Ectodermal cell (in vitro differentiated cells): ENCODE measurements around the gene PLCB4.

Experiments
- H3K27ac ChIP-seq: 2 replicates; pipeline ENCODE4 v1.7.0; 2013; ENCODE audit warnings: mild to moderate bottlenecking, low read depth, low read length; ENCODE audit not compliant: insufficient read depth, poor library complexity, severe bottlenecking
- H3K27me3 ChIP-seq: 2 replicates; pipeline ENCODE4 v1.7.0; 2013; ENCODE audit warnings: mild to moderate bottlenecking, low read length; ENCODE audit not compliant: insufficient read depth, control insufficient read depth, poor library complexity, severe bottlenecking
- H3K36me3 ChIP-seq: one replicate; pipeline ENCODE4 v1.7.0; 2013; ENCODE audit warnings: low read length; ENCODE audit not compliant: control insufficient read depth, insufficient read depth
- H3K4me1 ChIP-seq: one replicate; pipeline ENCODE4 v1.7.0; 2013; ENCODE audit warnings: low read length; ENCODE audit not compliant: control insufficient read depth, insufficient read depth
- H3K4me3 ChIP-seq: 2 replicates; pipeline ENCODE4 v1.7.0; 2013; ENCODE audit warnings: low read depth, low read length, control low read depth; ENCODE audit not compliant: insufficient read depth
- H3K9me3 ChIP-seq: 2 replicates; pipeline ENCODE4 v1.7.0; 2013; ENCODE audit warnings: mild to moderate bottlenecking, low read length, moderate library complexity; ENCODE audit not compliant: control insufficient read depth
- WGBS, 2 experiments: methylation state at CpG; one replicate each; pipeline ENCODE4 v1.1.7; 2013; ENCODE audit warnings: missing lambda C conversion rate in 2 of 2; 5-methylcytosine and 5-hydroxymethylcytosine counted together

PLCB4 gene

GRCh38 chr20:9093218-9093957 is 24.5 kb downstream of the PLCB4 start:
- H3K36me3 ChIP-seq: no peaks in the 10 kb centered on the region

GRCh38 chr20:9099372-9099771 is 30.5 kb downstream of the PLCB4 start:
- Histone ChIP-seq H3K27me3 (no peaks in the 10 kb centered on the region), H3K4me1 (no peaks in the 10 kb centered on the region), H3K27ac (no peak overlapping the region), H3K4me3 (no peak overlapping the region), H3K9me3 (no peaks in the 10 kb centered on the region), H3K36me3 (no peaks in the 10 kb centered on the region)
- 96 to 100% methylated on average over 1 of the region's 2 CpGs for WGBS, 2 experiments

More at GRCh38 chr20:9093218-9093957, 24.5 kb downstream of the PLCB4 start:
- Histone ChIP-seq H3K4me1 (peaks cover 5% of the 10 kb centered on the region), H3K9me3 (no peaks in the 10 kb centered on the region), H3K4me3 (no peak overlapping the region), H3K27me3 (no peaks in the 10 kb centered on the region), H3K27ac (no peak overlapping the region)
- WGBS, 2 experiments: 83 to 89% methylated on average over 8 of the region's 8 CpGs

- Histone ChIP-seq H3K27ac (no peak overlapping the region), H3K36me3 (no peaks in the 10 kb centered on the region), H3K9me3 (no peaks in the 10 kb centered on the region), H3K27me3 (no peaks in the 10 kb centered on the region), H3K4me1 (no peaks in the 10 kb centered on the region), H3K4me3 (no peak overlapping the region)
- WGBS, 2 experiments: 96 to 97% methylated on average over 9 of the region's 9 CpGs
Measured at GRCh38 chr20:9100691-9101090, 31.8 kb downstream of the PLCB4 start.

- Histone ChIP-seq H3K9me3 (no peaks in the 10 kb centered on the region), H3K27me3 (no peaks in the 10 kb centered on the region), H3K4me1 (no peaks in the 10 kb centered on the region), H3K27ac (no peak overlapping the region), H3K36me3 (no peaks in the 10 kb centered on the region), H3K4me3 (no peak overlapping the region)
Measured at GRCh38 chr20:9102456-9102855, 33.6 kb downstream of the PLCB4 start.

- no peaks in the 10 kb centered on the region for H3K27me3 ChIP-seq
- no peaks in the 10 kb centered on the region for H3K36me3 ChIP-seq
- 90 to 98% methylated on average over 2 of the region's 2 CpGs for WGBS, 2 experiments
- no peak overlapping the region for H3K27ac ChIP-seq
- H3K4me3 ChIP-seq: no peak overlapping the region
- H3K9me3 ChIP-seq: no peaks in the 10 kb centered on the region
- H3K4me1 ChIP-seq: no peaks in the 10 kb centered on the region
Measured at GRCh38 chr20:9103955-9104354, 35.1 kb downstream of the PLCB4 start.

GRCh38 chr20:9108260-9108659 is 39.4 kb downstream of the PLCB4 start:
- no peaks in the 10 kb centered on the region for H3K9me3 ChIP-seq
- 92 to 93% methylated on average over 1 of the region's 1 CpG for WGBS, 2 experiments
- no peak overlapping the region for H3K27ac ChIP-seq

GRCh38 chr20:9109566-9109965 is 40.7 kb downstream of the PLCB4 start:
- no peaks in the 10 kb centered on the region for H3K27me3 ChIP-seq
- H3K36me3 ChIP-seq: no peaks in the 10 kb centered on the region
- WGBS, 2 experiments: 86 to 100% methylated on average over 1 of the region's 1 CpG
- no peaks in the 10 kb centered on the region for H3K4me1 ChIP-seq
- H3K9me3 ChIP-seq: no peaks in the 10 kb centered on the region
- no peak overlapping the region for H3K4me3 ChIP-seq
- no peak overlapping the region for H3K27ac ChIP-seq

More at GRCh38 chr20:9108260-9108659, 39.4 kb downstream of the PLCB4 start:
- H3K4me1 ChIP-seq: no peaks in the 10 kb centered on the region
- H3K4me3 ChIP-seq: no peak overlapping the region
- H3K27me3 ChIP-seq: no peaks in the 10 kb centered on the region
- no peaks in the 10 kb centered on the region for H3K36me3 ChIP-seq

- Histone ChIP-seq H3K27me3 (no peaks in the 10 kb centered on the region), H3K36me3 (no peaks in the 10 kb centered on the region), H3K4me3 (no peak overlapping the region), H3K27ac (no peak overlapping the region), H3K4me1 (no peaks in the 10 kb centered on the region), H3K9me3 (no peaks in the 10 kb centered on the region)
- 90 to 95% methylated on average over 1 of the region's 1 CpG for WGBS, 2 experiments
Measured at GRCh38 chr20:9110365-9110764, 41.5 kb downstream of the PLCB4 start.

- Histone ChIP-seq H3K9me3 (no peaks in the 10 kb centered on the region), H3K36me3 (no peaks in the 10 kb centered on the region), H3K4me3 (no peak overlapping the region), H3K27me3 (no peaks in the 10 kb centered on the region), H3K27ac (no peak overlapping the region), H3K4me1 (no peaks in the 10 kb centered on the region)
- WGBS, 2 experiments: 91% methylated on average over 2 of the region's 3 CpGs
Measured at GRCh38 chr20:9110916-9111432, 42.1 kb downstream of the PLCB4 start.

GRCh38 chr20:9112541-9113515 is 43.9 kb downstream of the PLCB4 start:
- H3K27ac ChIP-seq: no peak overlapping the region
- H3K4me3 ChIP-seq: no peak overlapping the region
- no peaks in the 10 kb centered on the region for H3K36me3 ChIP-seq
- WGBS, 2 experiments: 96% methylated on average over 5 to 6 of the region's 6 CpGs
- H3K27me3 ChIP-seq: no peaks in the 10 kb centered on the region
- H3K9me3 ChIP-seq: no peaks in the 10 kb centered on the region
- H3K4me1 ChIP-seq: no peaks in the 10 kb centered on the region
